ENCODE results near the gene CRLF1.

GRCh38 chr19:18608805-18609716 lies 2.5 kb upstream of the CRLF1 start:
- no peak for TF ChIP-seq CTCF (IDR thresholded peaks at IDR 0.05; ENCODE audit: low read length)
- no peak for TF ChIP-seq EZH2phosphoT487 (IDR thresholded peaks at IDR 0.05; ENCODE audit: low read length)
- no peak for TF ChIP-seq EZH2 (optimal IDR thresholded peaks at IDR 0.05; ENCODE audit: low read depth, low read length)
